UCSD-AML1 (cell line): ENCODE measurements around the gene CHI3L2.

ENCODE experiments used
- DNase-seq: peaks from one replicate; lab custom pipeline; 2025; ENCODE audit not compliant: unreplicated experiment; lab: John Stamatoyannopoulos, UW

CHI3L2 gene, protein sequence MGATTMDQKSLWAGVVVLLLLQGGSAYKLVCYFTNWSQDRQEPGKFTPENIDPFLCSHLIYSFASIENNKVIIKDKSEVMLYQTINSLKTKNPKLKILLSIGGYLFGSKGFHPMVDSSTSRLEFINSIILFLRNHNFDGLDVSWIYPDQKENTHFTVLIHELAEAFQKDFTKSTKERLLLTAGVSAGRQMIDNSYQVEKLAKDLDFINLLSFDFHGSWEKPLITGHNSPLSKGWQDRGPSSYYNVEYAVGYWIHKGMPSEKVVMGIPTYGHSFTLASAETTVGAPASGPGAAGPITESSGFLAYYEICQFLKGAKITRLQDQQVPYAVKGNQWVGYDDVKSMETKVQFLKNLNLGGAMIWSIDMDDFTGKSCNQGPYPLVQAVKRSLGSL

DNA sequence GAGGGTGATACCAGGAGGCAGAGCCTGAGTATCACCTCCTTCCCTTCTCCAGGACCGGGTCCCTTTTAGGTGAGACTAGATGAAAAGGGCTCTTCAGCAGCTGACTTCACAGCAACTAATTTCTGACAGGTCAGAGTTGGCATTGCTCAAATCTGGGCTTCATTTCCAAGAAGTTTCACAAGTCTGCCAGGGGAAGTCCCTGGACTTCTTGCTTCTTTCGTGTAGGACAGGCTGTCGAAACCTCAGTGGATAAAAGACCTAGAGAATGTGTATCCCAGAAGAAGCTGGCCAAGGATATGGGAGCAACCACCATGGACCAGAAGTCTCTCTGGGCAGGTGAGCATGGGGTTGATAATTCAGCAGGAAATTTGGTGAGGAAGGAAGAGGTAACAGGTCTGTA, at the start of gene CHI3L2:
CHI3L2 (plus strand) TSS at position 280 of the 400 bp plus-strand sequence; CDS start at position 297, 17 bp downstream.
- DNase-seq = no peak

DNA sequence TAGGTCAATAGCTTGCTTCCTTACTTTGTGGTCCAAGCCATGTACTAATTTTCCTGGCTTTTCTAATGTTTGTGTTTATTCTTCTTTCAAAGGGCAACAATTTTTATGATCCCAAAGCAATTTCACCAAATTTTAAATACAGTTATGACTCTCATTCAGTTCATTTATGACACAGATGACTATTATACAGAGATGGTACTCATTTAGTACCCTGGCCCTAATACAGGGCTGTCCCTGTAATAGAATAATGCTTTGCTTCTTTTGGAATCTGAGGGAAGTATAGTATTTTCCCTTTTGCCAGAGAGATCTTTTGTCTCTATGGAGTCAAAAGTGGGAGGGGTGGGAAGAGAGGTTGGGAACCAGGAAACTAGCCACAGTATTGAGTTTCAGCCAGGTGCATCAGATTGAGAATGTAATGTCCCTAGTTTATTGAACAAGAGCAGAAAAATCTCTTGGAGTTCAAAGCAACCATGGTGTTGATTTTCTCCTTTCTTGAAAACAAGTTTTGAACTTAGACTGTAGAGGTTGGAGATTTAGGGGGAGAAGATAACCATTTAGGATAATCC, 47.5 kb upstream of the CHI3L2 start:
- DNase-seq = no peak

DNA sequence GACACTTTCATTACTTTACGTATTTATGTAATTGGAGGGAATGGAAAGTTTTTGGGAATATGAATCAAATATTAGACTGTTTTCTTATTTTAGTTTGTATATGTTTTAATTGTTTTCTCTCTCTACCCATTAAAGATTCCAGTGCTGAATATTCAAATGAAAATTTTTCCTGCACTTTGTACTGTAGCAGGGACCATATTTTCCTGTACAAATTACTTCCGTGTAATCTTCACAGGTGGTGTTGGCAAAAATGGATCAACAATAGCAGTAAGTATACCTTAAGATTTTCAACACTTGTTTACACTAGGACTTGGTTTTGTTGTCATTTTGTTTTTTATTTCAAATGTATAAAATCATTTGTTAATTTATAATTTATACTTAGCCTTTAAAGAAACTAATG, 45.5 kb upstream of the CHI3L2 start:
- DNase-seq = no peak

DNA sequence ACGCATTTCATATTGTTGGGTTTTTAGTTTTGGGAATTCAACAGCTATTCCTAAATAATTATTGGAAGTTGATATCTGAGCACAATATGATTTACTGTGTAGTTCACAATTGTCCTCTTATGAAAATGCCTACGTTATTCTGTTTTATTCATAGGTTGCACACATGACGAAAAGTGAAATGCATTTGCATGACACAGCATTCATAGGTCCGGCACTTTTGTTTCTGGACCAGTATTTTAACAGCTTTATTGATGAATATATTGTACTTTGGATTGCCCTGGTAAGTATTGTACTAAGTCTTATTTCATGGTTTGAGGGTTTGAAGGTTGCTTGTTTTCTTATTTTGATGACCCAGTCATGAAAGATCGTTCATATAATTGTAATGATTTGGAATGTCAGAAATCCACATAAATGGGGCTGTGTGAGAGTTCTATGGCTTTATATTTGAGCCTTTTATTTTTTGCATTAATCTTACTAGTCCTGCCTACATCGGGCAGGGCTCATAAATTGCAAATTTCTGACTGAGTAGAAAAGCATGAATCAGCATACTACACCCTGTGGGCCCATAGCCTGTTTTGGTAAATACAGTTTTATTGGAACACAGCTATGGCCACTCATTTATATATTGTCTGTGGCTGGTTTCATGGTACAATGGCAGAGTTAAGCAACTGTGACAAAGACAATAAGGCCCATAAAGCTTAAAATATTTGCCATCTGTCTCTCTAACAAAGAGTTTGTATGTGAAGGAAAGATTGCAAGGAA, 44.0 kb upstream of the CHI3L2 start:
- no peak for DNase-seq

DNA sequence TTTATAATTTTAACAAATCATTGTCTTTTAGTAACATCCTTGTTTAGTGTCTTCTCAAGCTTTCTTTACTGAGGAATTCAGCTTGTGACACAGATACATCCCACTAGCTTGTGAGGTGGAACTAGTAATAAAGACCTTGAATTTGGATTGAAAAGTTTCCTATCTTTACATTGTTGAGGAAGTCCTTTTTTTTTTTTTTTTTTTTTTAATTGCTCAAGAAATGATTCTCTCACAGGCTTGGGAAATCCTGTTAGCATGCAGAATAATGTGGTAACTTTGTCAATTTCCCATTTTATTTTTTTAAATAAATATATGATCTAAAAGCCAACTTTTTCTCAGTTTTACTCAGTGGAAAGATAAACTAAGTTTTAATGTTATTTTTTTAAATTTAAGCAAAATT, 42.9 kb upstream of the CHI3L2 start:
- no peak for DNase-seq

DNA sequence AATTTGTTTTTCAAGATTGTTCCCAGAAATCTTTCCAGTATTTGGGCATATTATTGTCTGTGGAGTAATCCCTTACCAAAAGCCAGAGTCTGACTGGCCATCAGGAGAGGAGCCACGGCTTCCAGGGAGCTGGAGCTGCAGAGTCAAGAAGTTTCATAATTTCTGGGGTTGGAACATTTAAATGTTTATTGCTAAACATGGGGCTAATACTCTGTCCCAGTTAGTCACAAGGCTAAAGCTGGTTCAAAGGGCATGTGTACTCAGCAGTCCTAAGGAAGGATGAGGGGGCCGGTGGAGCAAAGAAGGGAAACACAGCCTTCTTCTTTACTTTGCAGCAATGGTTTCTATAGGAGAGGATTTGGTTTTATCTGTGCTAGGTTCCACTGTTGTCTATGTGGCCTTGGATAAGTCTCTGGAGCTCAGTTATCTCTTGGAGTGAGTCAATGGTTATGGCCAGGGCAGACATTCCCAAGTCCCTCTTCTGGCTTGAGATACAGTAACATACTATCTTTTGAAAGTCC, 36.5 kb upstream of the CHI3L2 start:
- no peak for DNase-seq

DNA sequence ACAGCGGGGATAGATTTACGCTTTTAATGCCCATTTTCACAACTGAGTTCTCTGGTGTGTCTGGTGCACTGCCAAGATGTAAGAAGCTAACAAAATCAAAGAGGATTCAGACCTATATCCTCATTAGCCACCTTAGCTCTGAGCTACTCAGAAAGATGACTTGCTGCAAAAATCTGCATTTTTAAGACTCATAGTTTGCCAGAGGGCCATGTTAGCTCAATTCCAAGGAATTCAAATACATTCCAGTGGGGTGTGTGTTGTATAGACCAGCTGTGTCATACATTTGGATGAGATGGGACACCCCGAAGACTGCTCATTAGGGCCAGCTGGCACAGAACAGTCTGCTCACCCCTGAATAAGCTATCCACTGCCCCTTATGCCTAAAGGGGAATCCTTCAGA, 36.0 kb upstream of the CHI3L2 start:
- no peak for DNase-seq

DNA sequence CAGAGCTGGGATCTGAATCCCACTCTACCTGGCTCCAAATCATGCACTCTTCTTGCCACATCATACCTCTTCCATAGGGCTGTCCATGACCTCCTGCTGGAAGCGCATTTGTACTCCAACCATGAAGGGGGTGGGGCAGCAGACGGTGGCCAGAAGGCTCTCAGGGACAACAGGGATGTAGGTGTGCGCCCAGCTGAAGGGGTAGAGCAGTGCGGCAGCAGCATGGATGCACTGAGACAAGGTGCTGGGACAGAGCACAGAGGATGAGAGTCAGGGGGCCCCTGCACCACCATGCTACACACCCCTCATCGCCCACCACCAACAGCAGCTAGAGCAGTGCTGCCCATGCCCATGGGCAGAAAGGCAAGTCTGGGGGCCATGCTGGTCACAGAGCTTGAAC, 35.4 kb upstream of the CHI3L2 start:
- DNase-seq = no peak

DNA sequence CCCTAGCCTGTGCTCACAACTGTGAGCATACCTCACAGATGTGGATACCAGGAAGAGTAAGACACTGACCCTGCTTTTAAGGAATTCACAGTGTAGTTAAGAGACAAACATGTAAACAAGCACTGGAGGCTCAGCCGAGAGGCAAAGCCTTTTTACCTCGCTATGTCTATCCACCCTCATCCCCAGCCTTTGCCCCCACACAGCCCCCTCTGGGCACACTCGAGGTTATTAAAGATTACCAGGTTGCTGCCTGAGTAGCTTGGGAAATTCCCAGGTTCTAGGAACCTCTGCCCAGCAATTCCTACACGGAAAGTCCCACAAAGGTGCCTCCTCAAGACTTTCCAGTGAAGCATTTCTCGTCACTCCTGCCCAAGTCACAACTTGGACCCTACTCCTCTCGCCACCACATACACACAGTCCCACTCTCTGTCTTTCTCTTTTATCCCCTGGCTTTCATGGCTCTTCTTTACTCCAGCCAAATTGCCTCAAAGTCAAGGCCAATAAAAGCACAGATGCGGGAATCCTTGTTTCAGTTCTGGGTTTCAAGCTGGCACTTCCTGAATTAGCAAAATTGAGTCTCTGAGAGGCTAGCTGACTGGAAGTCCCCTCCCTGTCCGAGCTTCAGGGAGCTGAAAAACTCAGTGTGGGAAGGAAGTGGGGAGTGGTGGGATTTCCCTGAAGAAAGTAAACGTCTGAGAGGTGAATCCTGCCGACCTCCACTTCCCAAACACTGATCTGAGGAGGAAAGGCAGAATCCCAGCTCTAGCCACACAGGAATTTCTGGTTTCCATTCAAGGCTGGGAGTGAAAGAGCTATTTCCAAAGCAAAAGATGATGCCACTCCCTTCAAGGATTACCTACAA, 34.6 kb upstream of the CHI3L2 start:
- peak; percentile 39 for DNase-seq

DNA sequence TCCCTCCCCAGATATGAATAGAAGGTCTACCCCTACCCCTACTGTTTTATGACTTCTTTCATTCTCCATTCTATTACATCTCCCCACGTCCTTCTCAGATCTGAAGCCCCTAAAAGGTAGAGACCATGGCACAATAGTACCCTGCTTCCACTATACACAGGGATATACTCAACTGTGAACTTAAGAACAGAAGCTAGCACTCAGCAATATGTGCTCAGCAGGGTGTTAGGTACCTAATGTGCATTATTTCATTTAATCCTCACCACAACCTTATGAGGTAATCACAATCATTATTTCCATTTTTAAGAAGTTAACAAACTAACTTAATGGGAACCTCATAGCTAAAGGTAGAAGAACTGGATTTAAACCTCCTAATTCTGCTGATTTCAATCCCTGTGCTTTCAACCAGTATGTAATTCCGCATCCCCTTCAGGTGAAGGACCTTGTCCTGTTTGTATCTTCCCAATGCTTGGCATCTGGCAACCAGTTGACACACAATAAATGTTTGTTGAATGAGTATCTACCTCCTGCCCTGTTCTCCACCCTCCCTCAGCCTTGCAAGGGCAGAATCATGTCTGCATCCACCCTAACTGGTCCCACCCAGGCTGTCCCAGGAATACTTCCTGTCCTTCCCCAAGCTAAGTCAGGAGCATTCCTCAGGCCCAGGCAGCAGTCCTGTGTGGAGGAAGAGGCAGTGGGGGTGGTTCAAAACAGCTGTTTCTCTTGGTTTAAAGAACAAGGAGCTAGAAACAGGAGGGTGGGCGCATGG, 33.6 kb upstream of the CHI3L2 start:
- DNase-seq = no peak

DNA sequence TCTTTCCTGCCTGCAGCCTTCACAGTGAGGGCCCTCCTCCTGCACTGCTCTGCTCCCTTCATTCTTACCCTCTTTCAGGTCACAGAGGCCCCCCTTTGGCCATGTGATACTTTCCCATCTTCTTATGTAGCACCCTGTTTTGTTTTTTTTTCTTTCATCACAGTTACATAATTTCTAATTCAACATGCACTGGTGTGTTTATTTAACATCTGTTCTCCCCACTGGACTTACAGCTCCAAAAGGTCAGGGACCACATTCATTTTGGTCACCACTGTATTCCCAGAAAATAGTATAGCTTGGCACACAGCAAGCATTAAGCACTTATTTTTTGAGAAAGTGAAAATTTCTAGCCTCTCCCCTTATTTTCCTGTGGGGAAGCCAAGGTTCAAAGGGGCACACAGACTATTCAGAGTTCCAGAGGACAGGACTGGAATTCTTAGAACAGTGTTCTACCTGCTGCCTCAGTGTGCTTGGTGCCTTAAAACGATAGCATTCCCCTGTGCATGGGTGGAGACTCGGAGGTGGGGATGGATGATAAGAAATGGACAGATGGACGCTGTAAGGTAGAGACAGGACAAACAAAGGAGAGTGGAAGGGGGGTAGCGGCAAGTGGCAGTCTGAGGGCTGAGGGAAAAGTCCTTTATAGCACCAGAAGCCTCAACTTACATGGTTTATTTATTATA, 32.4 kb upstream of the CHI3L2 start:
- DNase-seq = no peak

DNA sequence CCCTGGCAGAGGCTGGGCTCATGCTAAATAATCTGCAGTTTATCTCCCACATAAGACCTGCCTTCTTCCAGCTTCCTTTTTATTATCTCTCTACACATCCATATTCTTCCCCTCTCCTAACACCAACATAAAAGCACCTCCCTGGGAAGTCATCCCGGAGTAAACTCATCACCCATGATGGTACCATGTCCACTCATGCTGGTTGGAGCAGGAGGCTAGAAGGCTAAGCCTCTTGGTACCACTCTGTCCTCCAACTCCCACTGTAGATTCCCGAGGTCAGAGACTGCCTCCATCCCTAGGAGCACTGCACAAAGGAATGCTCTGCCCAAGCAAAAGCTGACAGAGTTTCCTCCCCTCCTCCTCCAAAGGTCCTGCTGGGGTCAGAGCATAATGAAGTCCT, 31.3 kb upstream of the CHI3L2 start:
- DNase-seq = no peak

DNA sequence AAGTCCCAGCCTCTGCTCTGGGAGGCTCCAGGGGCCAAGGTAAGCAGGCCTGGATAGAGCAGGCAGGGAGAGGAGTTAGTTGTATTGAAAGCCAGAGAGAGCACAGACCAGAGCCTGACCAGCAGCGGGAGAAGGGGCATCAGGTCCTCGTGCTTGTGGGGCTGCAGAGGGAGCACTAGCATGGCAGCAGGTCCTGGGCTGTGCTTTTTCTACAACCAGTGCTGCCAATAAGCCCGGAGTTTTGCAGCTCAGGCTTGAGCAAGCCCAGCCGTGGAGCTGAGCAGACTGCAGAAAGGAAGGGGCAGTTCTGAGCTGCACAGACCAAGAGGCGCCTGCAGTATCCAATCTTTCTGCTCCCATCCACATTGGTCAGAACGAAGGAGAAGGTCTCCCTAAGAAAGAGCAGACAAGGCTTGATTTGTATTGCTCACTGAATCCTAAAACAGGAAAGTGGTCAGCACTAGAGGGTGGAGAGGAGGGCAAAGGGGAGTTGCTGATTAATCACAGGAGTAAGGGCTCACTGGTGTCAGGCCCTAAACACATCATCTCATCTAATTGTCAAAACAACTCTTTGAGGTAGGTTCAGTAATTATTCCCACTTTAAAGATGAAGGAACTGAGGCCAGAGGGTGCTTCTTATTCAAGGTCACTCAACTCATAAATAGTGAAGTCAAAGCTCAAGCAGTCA, 29.8 kb upstream of the CHI3L2 start:
- peak; percentile 44 for DNase-seq

DNA sequence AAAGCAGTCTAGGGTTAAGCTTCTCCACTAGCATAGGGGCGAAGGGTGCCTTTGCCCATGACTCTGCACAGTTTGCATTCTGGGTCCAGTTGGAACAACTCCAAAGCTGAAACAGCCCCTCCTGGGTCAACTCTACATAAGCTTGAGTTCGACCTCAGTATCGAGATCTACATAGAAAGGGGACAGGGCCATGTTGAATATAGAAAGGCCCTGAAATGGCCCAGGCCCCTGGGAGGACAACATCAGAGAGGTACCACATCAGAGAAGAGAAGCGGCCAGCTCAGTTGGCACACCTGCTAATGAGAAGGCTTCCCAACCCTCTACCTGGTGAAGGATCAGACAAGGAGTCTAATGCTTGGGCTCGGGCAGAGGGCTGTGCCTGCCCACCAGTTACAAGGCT, 28.7 kb upstream of the CHI3L2 start:
- no peak for DNase-seq

DNA sequence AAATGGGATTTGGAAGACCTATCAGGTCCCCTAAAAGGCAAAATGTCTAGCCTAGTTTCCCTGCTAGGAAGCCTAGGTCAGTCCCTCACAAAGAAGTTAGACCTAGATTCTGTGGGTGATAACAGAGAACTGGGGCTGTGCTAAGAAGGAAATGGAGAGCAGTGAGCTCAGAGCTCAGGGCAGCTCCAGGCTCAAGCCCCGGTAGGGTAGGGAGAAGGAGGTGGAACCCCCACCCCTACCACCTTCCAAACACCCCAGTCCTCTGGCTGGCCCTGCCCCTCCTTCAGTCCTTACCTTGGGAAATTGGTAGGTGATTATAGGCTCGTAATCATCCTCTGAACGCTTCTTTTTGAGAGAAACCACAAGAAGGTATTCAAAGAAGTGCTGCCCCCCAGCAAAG, 28.2 kb upstream of the CHI3L2 start:
- no peak for DNase-seq

DNA sequence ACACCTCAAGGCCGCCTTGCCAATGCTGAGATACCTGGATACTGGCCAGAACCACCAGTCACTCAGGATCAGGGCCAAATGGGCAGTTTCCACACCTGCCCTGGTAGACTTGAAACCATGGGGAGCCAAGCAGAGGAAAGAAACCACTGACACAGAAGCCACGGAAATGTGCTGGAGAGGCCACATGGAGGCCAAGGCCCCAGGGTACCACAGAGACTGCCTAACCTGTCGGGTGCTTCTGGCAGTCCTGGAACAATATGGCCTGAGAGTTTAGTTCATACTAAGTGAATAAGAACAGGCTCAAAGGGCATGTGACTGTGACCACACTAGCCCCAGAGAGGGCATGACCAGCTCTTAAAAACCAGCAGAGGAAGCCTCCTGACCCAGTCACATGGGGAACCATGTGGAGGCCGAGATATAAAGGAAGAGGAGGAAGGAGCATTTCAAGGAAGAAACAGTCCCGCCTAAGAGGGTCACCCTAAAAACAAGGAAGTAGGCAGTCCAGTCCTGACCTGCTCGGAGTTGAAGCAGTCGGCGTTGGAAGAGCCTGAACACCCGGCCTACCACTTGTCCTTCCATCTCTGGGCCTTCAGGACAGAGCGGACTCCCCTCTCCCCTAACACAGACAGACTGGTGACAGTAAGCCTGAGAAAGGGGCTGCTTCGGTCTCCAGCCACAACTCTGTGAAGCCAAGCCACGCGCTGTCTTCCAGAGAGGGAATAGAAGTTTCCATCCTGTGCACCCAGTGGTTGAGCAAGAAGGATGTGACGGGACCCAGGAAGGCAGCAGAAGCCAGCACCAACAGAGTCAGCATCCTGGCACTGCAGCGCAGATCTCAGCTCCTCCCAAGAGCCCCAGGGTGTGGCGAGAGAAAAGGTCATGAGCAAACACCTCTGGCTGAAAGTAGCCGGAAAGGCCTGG, 27.4 kb upstream of the CHI3L2 start, which contains the start of gene DENND2D:
DENND2D (minus strand) TSS at position 766 of the 921 bp plus-strand sequence; CDS start at position 579, 187 bp downstream.
- peak; percentile 46 for DNase-seq

DNA sequence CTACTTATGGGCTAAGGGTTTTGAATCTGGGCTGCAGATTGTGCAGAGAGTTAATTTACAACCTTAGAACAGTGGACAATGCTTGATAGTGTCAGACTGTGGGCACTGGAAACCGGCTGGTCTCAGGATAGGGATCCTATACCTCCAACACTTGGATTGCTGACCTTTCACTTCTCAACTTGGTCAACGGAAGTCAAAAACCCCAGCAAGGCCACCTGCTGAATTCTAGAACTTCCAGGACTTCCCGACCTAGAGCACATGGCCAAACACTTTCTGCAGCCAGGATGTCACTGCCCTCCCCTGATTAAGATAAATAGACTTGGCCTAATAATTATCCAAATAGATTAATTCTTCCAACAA, 26.7 kb upstream of the CHI3L2 start:
- DNase-seq = no peak
